A549 (cell line): ENCODE results near the gene RAD51B.

Source experiments
- CBX8 ChIP-seq: fragments of 200-600 bp; sonication (generic); IDR thresholded peaks from 2 replicates; pipeline ENCODE4 v1.6.1; 2016
- EP300 ChIP-seq, 2 experiments: fragments of >200 bp; sonication (Bioruptor Twin); formaldehyde crosslinking; IDR thresholded peaks; 2 replicates in 1 of 2; 3 replicates in 1 of 2; pipeline ENCODE4 v1.6.1; 2016 to 2017
- HDAC2 ChIP-seq: fragments of 200-600 bp; sonication (generic); IDR thresholded peaks from 2 replicates; pipeline ENCODE4 v1.6.1; 2016
- JUN ChIP-seq, 2 experiments: fragments of >200 bp; sonication (Bioruptor Twin); formaldehyde crosslinking; IDR thresholded peaks; 2 replicates in 1 of 2; 3 replicates in 1 of 2; pipeline ENCODE4 v1.6.1; 2016 to 2017
- MAFK ChIP-seq: fragments of 450-650 bp; IDR thresholded peaks from 2 replicates; pipeline ENCODE4 v1.6.1; 2014; ENCODE audit not compliant: partially characterized antibody
- NFE2L2 ChIP-seq: fragments of 150-350 bp; conservative IDR thresholded peaks from 2 replicates; pipeline ENCODE4 v1.6.1; 2014; ENCODE audit warnings: low read length
- POLR2A ChIP-seq: IDR thresholded peaks from 2 replicates; pipeline ENCODE4 v1.6.1; 2012; ENCODE audit warnings: mild to moderate bottlenecking, low read length
- TP53 ChIP-seq: fragments of 250-450 bp; sonication (Bioruptor Pico); IDR thresholded peaks from 2 replicates; pipeline ENCODE4 v1.5.0; 2021; ENCODE audit warnings: mild to moderate bottlenecking, moderate library complexity
- TF ChIP-seq, protein P1 (sequence below): fragments of >200 bp; sonication (Bioruptor Twin); formaldehyde crosslinking; IDR thresholded peaks from 3 replicates; pipeline ENCODE4 v1.5.1; 2016
- TF ChIP-seq, protein P2 (sequence below): fragments of 250-450 bp; sonication (Bioruptor Pico); IDR thresholded peaks from 2 replicates; pipeline ENCODE4 v1.5.0; 2021; ENCODE audit warnings: mild to moderate bottlenecking, moderate library complexity, borderline replicate concordance
- TF ChIP-seq, protein P3 (sequence below): IDR thresholded peaks from 2 replicates; pipeline ENCODE4 v1.6.1; 2012

DNA sequence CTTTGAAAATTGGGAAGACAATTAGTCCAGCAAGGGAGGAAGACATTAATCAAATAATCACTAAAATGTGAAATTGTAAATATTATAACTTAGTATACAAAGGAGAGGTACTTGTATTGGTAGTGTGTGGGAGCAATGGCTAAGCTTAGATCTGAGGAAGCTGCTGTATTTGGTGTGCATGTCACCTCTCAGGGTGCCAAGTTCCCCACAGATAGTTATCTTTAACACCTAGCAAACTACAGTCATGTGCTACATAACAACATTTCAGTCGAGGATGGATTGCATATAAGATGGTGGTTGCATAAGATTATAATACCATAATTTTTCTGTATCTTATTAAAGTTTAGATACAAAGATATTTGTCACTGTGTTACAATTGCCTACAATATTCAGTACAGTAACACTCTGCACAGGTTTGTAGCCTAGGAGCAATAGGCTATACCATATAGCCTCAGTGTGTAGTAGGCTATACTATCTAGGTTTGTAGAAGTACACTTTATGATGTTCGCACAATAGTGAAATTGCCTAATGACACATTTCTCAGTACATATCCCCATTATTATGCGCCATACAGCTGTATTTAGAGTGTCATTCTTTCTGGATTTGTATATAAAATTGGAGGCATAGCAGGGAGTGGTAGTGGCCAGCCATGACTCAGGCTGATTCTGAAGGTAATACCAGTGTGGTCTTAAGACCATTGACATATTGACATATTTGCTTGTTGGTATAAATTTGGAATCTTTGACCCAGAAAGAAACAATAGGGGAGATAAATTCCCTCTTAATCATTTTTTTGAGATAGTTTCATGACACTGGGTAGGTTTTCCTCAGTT is 55.8 kb downstream of the RAD51B start:
- TF ChIP-seq, protein P1, sequence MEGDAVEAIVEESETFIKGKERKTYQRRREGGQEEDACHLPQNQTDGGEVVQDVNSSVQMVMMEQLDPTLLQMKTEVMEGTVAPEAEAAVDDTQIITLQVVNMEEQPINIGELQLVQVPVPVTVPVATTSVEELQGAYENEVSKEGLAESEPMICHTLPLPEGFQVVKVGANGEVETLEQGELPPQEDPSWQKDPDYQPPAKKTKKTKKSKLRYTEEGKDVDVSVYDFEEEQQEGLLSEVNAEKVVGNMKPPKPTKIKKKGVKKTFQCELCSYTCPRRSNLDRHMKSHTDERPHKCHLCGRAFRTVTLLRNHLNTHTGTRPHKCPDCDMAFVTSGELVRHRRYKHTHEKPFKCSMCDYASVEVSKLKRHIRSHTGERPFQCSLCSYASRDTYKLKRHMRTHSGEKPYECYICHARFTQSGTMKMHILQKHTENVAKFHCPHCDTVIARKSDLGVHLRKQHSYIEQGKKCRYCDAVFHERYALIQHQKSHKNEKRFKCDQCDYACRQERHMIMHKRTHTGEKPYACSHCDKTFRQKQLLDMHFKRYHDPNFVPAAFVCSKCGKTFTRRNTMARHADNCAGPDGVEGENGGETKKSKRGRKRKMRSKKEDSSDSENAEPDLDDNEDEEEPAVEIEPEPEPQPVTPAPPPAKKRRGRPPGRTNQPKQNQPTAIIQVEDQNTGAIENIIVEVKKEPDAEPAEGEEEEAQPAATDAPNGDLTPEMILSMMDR = no peak
- TF ChIP-seq POLR2A (no peak), EP300 (IDR thresholded peaks at IDR 0.05) (no peak), MAFK (no peak), CBX8 (no peak), JUN (IDR thresholded peaks at IDR 0.05) (no peak), NFE2L2 (no peak), HDAC2 (no peak), TP53 (no peak)
- TF ChIP-seq, protein P2, sequence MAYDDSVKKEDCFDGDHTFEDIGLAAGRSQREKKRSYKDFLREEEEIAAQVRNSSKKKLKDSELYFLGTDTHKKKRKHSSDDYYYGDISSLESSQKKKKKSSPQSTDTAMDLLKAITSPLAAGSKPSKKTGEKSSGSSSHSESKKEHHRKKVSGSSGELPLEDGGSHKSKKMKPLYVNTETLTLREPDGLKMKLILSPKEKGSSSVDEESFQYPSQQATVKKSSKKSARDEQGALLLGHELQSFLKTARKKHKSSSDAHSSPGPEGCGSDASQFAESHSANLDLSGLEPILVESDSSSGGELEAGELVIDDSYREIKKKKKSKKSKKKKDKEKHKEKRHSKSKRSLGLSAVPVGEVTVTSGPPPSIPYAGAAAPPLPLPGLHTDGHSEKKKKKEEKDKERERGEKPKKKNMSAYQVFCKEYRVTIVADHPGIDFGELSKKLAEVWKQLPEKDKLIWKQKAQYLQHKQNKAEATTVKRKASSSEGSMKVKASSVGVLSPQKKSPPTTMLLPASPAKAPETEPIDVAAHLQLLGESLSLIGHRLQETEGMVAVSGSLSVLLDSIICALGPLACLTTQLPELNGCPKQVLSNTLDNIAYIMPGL (CRISPR knock-in tag) = no peak
- TF ChIP-seq, protein P3, sequence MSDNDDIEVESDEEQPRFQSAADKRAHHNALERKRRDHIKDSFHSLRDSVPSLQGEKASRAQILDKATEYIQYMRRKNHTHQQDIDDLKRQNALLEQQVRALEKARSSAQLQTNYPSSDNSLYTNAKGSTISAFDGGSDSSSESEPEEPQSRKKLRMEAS = no peak
